GM20000 (cell line): ENCODE data around the gene CHKB.

Experiments
- DNase-seq: peaks from one replicate; pipeline ENCODE4 v3.0.0; 2012; ENCODE audit warnings: low spot score
- CTCF ChIP-seq: IDR thresholded peaks from 2 replicates; pipeline ENCODE4 v1.5.1; 2012; ENCODE audit warnings: mild to moderate bottlenecking, control low read depth; ENCODE audit errors: extremely low read depth, missing control alignments

Gene CHKB

GRCh38 chr22:50531962-50532674 lies 50.5 kb downstream of the CHKB start:
- no peak for DNase-seq
- TF ChIP-seq CTCF: no peak

GRCh38 chr22:50531546-50531961 lies 51.1 kb downstream of the CHKB start:
- no peak for TF ChIP-seq CTCF
- peak; percentile 81 for DNase-seq

- TF ChIP-seq CTCF: no peak
- DNase-seq: peak; percentile 84
Observed at GRCh38 chr22:50530877-50531545, 51.6 kb downstream of the CHKB start.

- no peak for DNase-seq
- TF ChIP-seq CTCF: no peak
Observed at GRCh38 chr22:50530580-50530876, 52.1 kb downstream of the CHKB start.

- DNase-seq: peak; percentile 93
- TF ChIP-seq CTCF: no peak
Observed at GRCh38 chr22:50529897-50530579, 52.6 kb downstream of the CHKB start, which contains the start of gene TYMP. Gene TYMP (minus strand): TSS chr22:50530012. CDS start chr22:50529709, 303 bp downstream.

GRCh38 chr22:50529416-50529896 lies 53.2 kb downstream of the CHKB start:
- DNase-seq: no peak
- no peak for TF ChIP-seq CTCF
